Hepatocyte (in vitro differentiated cells): ENCODE results near the gene CCSER2. TPM values are rescaled to one million over a fixed set of nuclear protein-coding genes. Genes with fewer than 3 reads are reported as not detected.
A peak's percentile ranks its signal among the peaks of the same experiment; 100 is the strongest.

ENCODE experiments used
- DNase-seq: peaks from one replicate; pipeline ENCODE4 v3.0.0-alpha.2; 2016; ENCODE audit warnings: low spot score
- H2AFZ ChIP-seq: fragments of 200-600 bp; sonication (generic); 2 replicates; pipeline ENCODE4 v1.6.0; 2016; ENCODE audit warnings: antibody characterized with exemption, mild to moderate bottlenecking
- H3K27ac ChIP-seq: fragments of 200-600 bp; sonication (generic); 2 replicates; pipeline ENCODE4 v1.5.1; 2016; ENCODE audit warnings: mild to moderate bottlenecking
- H3K27me3 ChIP-seq: fragments of 200-600 bp; sonication (generic); 2 replicates; pipeline ENCODE4 v1.6.1; 2016
- H3K36me3 ChIP-seq: fragments of 200-600 bp; sonication (generic); replicated peaks from 2 replicates; pipeline ENCODE4 v1.5.1; 2016; ENCODE audit warnings: low read depth; ENCODE audit not compliant: insufficient read depth
- H3K4me1 ChIP-seq: fragments of 200-600 bp; sonication (generic); 2 replicates; pipeline ENCODE4 v1.5.1; 2016; ENCODE audit warnings: mild to moderate bottlenecking, moderate library complexity; ENCODE audit not compliant: insufficient read depth
- H3K4me2 ChIP-seq: fragments of 200-600 bp; sonication (generic); 2 replicates; pipeline ENCODE4 v1.6.0; 2016
- H3K4me3 ChIP-seq: fragments of 200-600 bp; sonication (generic); 2 replicates; pipeline ENCODE4 v1.5.1; 2016; ENCODE audit warnings: mild to moderate bottlenecking
- H3K79me2 ChIP-seq: fragments of 200-600 bp; sonication (generic); 2 replicates; pipeline ENCODE4 v1.6.0; 2017; ENCODE audit warnings: mild to moderate bottlenecking
- H3K9me2 ChIP-seq: fragments of 200-600 bp; sonication (generic); replicated peaks from 2 replicates; pipeline ENCODE4 v1.6.0; 2017; ENCODE audit warnings: mild to moderate bottlenecking; ENCODE audit not compliant: insufficient read depth
- H3K9me3 ChIP-seq: fragments of 200-600 bp; sonication (generic); 2 replicates; pipeline ENCODE4 v1.5.1; 2016; ENCODE audit warnings: low read depth, mild to moderate bottlenecking
- H4K20me1 ChIP-seq: fragments of 200-600 bp; sonication (generic); 2 replicates; pipeline ENCODE4 v1.6.0; 2016; ENCODE audit warnings: mild to moderate bottlenecking; ENCODE audit not compliant: insufficient read depth, poor library complexity, severe bottlenecking
- EZH2 ChIP-seq: fragments of 200-600 bp; sonication (generic); IDR thresholded peaks from 2 replicates; pipeline ENCODE4 v1.6.1; 2016; ENCODE audit warnings: antibody characterized with exemption, mild to moderate bottlenecking, borderline replicate concordance
- EZH2phosphoT487 ChIP-seq: fragments of 200-600 bp; sonication (generic); IDR thresholded peaks from one replicate; pipeline ENCODE4 v1.6.1; 2018; ENCODE audit warnings: antibody characterized with exemption, mild to moderate bottlenecking, low read depth, moderate library complexity; ENCODE audit not compliant: unreplicated experiment, severe bottlenecking
- WGBS: methylation state at CpG from one replicate; pipeline ENCODE4 v1.1.6; 2016; ENCODE audit warnings: low lambda C conversion rate; ENCODE audit errors: missing lambda C conversion rate; 5-methylcytosine and 5-hydroxymethylcytosine counted together
- polyA plus RNA-seq: library from polyadenylated mRNA; unstranded; fragments of >200 nt; fragmentation: Nextera tagmentation; extraction: Ambion mirVana; gene quantifications from 2 replicates; pipeline ENCODE4 v1.2.1, GENCODE V29; 2016
- total RNA-seq: library from RNA; depleted of rRNA; stranded (reverse); fragments of >200 nt; gene quantifications from 2 replicates; pipeline ENCODE4 v1.2.3, GENCODE V29; 2014
- TF ChIP-seq, protein P1 (sequence below): fragments of 200-600 bp; sonication (generic); IDR thresholded peaks from 2 replicates; pipeline ENCODE4 v1.5.1; 2016; ENCODE audit warnings: antibody characterized with exemption, mild to moderate bottlenecking; ENCODE audit not compliant: poor library complexity

Gene CCSER2
- total and polyA plus RNA-seq, 2 experiments from 2014 or later = 36.5 to 39.7 TPM

- peaks cover 61% of the 10 kb centered on the region for H3K79me2 ChIP-seq
- H4K20me1 ChIP-seq = peaks cover 14% of the 10 kb centered on the region
- H3K4me1 ChIP-seq = no peaks in the 10 kb centered on the region
- TF ChIP-seq EZH2phosphoT487 (no peak), EZH2 (no peak)
- TF ChIP-seq, protein P1, sequence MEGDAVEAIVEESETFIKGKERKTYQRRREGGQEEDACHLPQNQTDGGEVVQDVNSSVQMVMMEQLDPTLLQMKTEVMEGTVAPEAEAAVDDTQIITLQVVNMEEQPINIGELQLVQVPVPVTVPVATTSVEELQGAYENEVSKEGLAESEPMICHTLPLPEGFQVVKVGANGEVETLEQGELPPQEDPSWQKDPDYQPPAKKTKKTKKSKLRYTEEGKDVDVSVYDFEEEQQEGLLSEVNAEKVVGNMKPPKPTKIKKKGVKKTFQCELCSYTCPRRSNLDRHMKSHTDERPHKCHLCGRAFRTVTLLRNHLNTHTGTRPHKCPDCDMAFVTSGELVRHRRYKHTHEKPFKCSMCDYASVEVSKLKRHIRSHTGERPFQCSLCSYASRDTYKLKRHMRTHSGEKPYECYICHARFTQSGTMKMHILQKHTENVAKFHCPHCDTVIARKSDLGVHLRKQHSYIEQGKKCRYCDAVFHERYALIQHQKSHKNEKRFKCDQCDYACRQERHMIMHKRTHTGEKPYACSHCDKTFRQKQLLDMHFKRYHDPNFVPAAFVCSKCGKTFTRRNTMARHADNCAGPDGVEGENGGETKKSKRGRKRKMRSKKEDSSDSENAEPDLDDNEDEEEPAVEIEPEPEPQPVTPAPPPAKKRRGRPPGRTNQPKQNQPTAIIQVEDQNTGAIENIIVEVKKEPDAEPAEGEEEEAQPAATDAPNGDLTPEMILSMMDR = no peak
- H3K9me3 ChIP-seq = no peaks in the 10 kb centered on the region
- DNase-seq = no peak
- no peak overlapping the region for H3K4me2 ChIP-seq
- H3K27ac ChIP-seq = no peak overlapping the region
- no peak overlapping the region for H2AFZ ChIP-seq
- H3K27me3 ChIP-seq = no peaks in the 10 kb centered on the region
- H3K9me2 ChIP-seq = no peaks in the 10 kb centered on the region
- 95% methylated on average over 2 of the region's 2 CpGs for WGBS
- no peaks in the 10 kb centered on the region for H3K36me3 ChIP-seq
- no peak overlapping the region for H3K4me3 ChIP-seq
Observed at GRCh38 chr10:84373000-84373399, 44.6 kb downstream of the CCSER2 start.

DNA sequence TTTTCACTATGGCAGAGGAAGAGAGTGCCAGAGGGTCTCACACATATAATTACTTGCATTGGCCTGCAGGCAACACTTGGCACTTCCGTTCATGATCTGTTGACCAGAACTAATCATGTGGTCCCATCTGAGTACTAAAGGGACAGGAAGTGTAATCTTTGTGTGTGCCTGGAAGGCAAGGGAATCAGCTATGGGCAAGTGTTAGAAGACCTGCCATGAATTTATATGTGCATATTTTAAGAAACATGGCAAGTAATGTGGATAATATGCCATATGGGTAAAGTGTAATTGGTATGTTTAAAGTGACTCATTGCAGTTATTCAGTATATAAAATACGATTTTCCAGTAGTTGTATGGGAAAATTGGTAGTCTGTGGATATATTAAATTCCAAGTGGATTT lies 46.1 kb downstream of the CCSER2 start:
- WGBS = 48% methylated on average over 2 of the region's 2 CpGs
- Histone ChIP-seq H3K79me2 (peaks cover 56% of the 10 kb centered on the region), H4K20me1 (peaks cover 11% of the 10 kb centered on the region), H3K27ac (no peak overlapping the region), H3K4me1 (no peaks in the 10 kb centered on the region), H3K9me3 (no peaks in the 10 kb centered on the region), H2AFZ (no peak overlapping the region), H3K36me3 (no peaks in the 10 kb centered on the region), H3K4me3 (no peak overlapping the region), H3K4me2 (no peak overlapping the region), H3K9me2 (no peaks in the 10 kb centered on the region), H3K27me3 (no peaks in the 10 kb centered on the region)
- no peak for DNase-seq
- no peak for TF ChIP-seq EZH2phosphoT487
- TF ChIP-seq, protein P1 = no peak
- no peak for TF ChIP-seq EZH2

- no peaks in the 10 kb centered on the region for H3K36me3 ChIP-seq
- peaks cover 53% of the 10 kb centered on the region for H3K79me2 ChIP-seq
- peak; percentile 73 for DNase-seq
- peaks cover 7% of the 10 kb centered on the region for H4K20me1 ChIP-seq
- no peaks in the 10 kb centered on the region for H3K9me2 ChIP-seq
- no peak overlapping the region for H3K4me2 ChIP-seq
- H3K27ac ChIP-seq = no peak overlapping the region
- H2AFZ ChIP-seq = no peak overlapping the region
- H3K9me3 ChIP-seq = no peaks in the 10 kb centered on the region
- no peaks in the 10 kb centered on the region for H3K27me3 ChIP-seq
- no peaks in the 10 kb centered on the region for H3K4me1 ChIP-seq
- no peak for TF ChIP-seq EZH2phosphoT487
- TF ChIP-seq, protein P1 = peak; percentile 77
- no peak overlapping the region for H3K4me3 ChIP-seq
Observed at GRCh38 chr10:84375011-84375410, 46.6 kb downstream of the CCSER2 start.

GRCh38 chr10:84375881-84376280 lies 47.5 kb downstream of the CCSER2 start:
- no peak overlapping the region for H3K4me2 ChIP-seq
- DNase-seq = no peak
- no peaks in the 10 kb centered on the region for H3K36me3 ChIP-seq
- no peak overlapping the region for H2AFZ ChIP-seq
- peaks cover 45% of the 10 kb centered on the region for H3K79me2 ChIP-seq
- H3K27me3 ChIP-seq = no peaks in the 10 kb centered on the region
- H3K27ac ChIP-seq = no peak overlapping the region
- no peak overlapping the region for H3K4me3 ChIP-seq
- H3K9me3 ChIP-seq = no peaks in the 10 kb centered on the region
- WGBS = 97% methylated on average over 1 of the region's 1 CpG
- TF ChIP-seq, protein P1 = no peak
- TF ChIP-seq EZH2phosphoT487 = no peak
- H4K20me1 ChIP-seq = peaks cover 4% of the 10 kb centered on the region
- H3K4me1 ChIP-seq = no peaks in the 10 kb centered on the region
- H3K9me2 ChIP-seq = no peaks in the 10 kb centered on the region
